ACC112 (cell line): ENCODE data around the gene KRT10.
"Not testable (repeated sequence)": the region's sequence is repeated elsewhere in the genome, so short reads cannot be mapped to it uniquely, and the experiment has no call there.

ENCODE experiments used
- H2AFZ ChIP-seq: fragments of 200-600 bp; sonication (generic); one replicate; pipeline ENCODE4 v1.6.0; 2017; ENCODE audit warnings: antibody characterized with exemption, low read length; ENCODE audit not compliant: unreplicated experiment
- H3K27ac ChIP-seq: fragments of 200-600 bp; sonication (generic); 2 replicates; pipeline ENCODE4 v1.5.1; 2014; ENCODE audit warnings: low read depth, mild to moderate bottlenecking, antibody characterized with exemption, low read length, moderate library complexity
- H3K27me3 ChIP-seq: fragments of 200-600 bp; sonication (generic); 2 replicates; pipeline ENCODE4 v1.6.1; 2014; ENCODE audit warnings: mild to moderate bottlenecking, antibody characterized with exemption, low read length, moderate library complexity, mixed read lengths; ENCODE audit not compliant: insufficient read depth
- H3K36me3 ChIP-seq: fragments of 200-600 bp; sonication (generic); 2 replicates; pipeline ENCODE4 v1.6.1; 2016; ENCODE audit warnings: mild to moderate bottlenecking, antibody characterized with exemption, low read length, moderate library complexity, mixed read lengths; ENCODE audit not compliant: insufficient read depth
- H3K4me1 ChIP-seq: fragments of 200-600 bp; sonication (generic); one replicate; pipeline ENCODE4 v1.6.1; 2016; ENCODE audit warnings: low read length, mixed read lengths; ENCODE audit not compliant: insufficient read depth, unreplicated experiment, control insufficient read depth
- H3K4me3 ChIP-seq: fragments of 200-600 bp; sonication (generic); 2 replicates; pipeline ENCODE4 v1.5.1; 2014; ENCODE audit warnings: mild to moderate bottlenecking, low read depth, low read length
- H3K79me2 ChIP-seq: fragments of 200-600 bp; sonication (generic); one replicate; pipeline ENCODE4 v1.6.0; 2016; ENCODE audit warnings: low read length; ENCODE audit not compliant: control insufficient read depth, unreplicated experiment, insufficient read depth

KRT10 gene

GRCh38 chr17:40822132-40822812, at the start of gene KRT10:
Gene KRT10, minus strand, starts transcription at chr17:40822614. Its CDS starts 29 bp downstream, at chr17:40822585.
- Histone ChIP-seq H3K27me3 (no peaks in the 10 kb centered on the region), H3K79me2 (peaks cover 33% of the 10 kb centered on the region), H3K36me3 (peaks cover 7% of the 10 kb centered on the region), H3K4me3 (no peak within 1 kb of the TSS), H3K4me1 (peaks cover 11% of the 10 kb centered on the region), H2AFZ (no peak within 1 kb of the TSS), H3K27ac (no peak within 1 kb of the TSS)

DNA sequence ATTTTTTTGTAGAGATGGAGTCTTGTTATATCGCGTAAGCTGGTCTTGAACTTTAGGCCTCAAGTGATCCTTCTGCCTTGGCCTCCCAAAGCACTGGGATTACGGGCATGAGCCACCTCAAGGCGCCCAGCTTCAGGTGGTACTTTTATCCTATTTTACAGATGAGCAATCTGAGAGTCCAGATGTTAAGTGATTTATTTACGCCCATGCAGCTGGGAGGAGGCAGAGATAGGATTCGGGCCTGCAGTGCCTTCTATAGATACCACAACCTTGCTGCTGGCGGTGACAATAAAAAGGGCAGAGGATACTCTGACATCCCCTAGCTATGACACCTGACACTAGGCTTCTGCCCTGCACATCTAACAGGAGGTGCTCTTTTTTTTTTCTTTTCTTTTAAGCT, 48.9 kb upstream of the KRT10 start:
- H3K36me3 ChIP-seq: no peaks in the 10 kb centered on the region
- no peaks in the 10 kb centered on the region for H3K4me1 ChIP-seq
- H2AFZ ChIP-seq: no peak overlapping the region

DNA sequence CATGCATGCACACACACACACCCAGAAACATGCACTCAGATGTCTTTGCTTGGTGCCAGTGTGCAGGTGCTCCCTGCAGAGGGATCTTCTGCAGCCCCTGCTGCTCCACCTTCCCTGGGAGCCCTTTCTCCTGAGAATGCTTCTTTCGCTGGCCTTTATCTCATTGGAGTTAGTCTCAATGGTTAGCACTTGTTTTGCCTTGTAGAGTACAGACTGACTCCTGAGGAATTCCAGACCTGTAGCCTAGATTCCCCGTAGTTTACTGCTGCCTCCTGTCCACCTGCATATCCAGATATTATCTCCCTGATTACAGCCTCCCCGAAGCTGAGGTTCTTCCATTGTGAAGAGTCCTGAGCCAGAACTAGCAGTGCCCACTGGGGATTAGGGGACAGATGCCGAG, 47.7 kb upstream of the KRT10 start:
- Histone ChIP-seq H3K27ac (no peak overlapping the region), H3K4me1 (peaks cover under 1% of the 10 kb centered on the region), H3K79me2 (no peaks in the 10 kb centered on the region), H3K27me3 (no peaks in the 10 kb centered on the region), H3K36me3 (no peaks in the 10 kb centered on the region), H3K4me3 (no peak overlapping the region), H2AFZ (no peak overlapping the region)

More for the DNA sequence above, 48.9 kb upstream of the KRT10 start:
- no peak overlapping the region for H3K27ac ChIP-seq
- H3K4me3 ChIP-seq: no peak overlapping the region
- H3K27me3 ChIP-seq: no peaks in the 10 kb centered on the region
- no peaks in the 10 kb centered on the region for H3K79me2 ChIP-seq

DNA sequence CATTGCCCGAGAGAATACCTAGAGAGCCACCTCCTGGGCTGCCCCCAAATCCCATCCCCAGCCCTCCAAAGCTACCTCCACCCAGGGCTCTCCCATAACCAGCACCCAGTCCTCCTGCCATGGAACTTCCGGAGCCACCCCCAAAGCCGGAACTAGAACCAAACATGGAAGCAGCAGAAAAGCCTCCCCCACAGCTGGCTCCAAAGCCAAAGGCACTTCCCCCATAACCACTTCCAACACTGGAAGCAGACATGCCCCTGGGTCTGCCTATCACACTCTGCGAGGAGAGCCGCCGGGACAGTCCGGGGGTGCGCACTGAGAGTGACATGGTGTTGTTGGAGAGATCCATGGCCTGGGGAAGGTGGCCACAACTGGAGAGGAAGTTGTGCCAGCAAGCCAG, 44.4 kb upstream of the KRT10 start, which contains the start of gene KRT12:
TSS of gene KRT12 (minus strand) at position 386 of the 400 bp plus-strand sequence. CDS start at position 349, 37 bp downstream.
- Histone ChIP-seq H3K36me3 (no peaks in the 10 kb centered on the region), H3K4me3 (no peak within 1 kb of the TSS), H2AFZ (no peak within 1 kb of the TSS), H3K27me3 (no peaks in the 10 kb centered on the region), H3K4me1 (peaks cover 8% of the 10 kb centered on the region), H3K79me2 (no peaks in the 10 kb centered on the region), H3K27ac (no peak within 1 kb of the TSS)

DNA sequence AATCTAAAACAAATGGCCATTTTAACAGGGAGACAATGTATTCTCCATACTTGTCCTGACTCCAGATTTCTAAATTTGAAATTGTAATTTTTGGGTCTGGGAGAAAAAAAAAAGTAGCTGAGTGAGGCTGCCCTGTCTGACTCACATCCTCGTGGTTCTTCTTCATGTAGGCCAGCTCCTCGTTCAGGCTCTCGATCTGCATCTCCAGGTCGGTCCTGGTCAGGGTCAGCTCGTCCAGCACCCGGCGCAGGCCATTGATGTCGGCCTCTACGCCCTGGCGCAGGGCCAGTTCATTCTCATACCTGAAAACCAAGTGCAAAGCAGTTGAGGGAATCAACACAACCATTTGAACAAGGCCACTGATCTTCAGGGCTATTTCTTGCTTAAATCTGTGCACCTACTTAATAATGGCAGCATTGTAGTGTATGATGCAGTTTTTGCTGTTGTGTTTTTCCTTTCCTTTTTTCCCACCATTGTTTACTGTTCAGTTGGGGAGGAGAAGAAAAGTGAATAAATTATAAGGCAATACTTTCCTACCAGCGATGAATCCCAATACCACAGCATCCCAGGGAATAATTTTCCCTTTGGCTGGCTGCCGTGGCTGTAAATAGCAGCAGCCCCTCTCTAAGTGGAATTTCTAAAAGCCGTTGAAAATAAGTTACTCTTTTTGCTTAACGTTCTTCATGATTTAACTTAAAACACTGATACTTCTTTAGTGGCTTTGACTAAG, 42.4 kb upstream of the KRT10 start:
- H2AFZ ChIP-seq: peak overlapping the region; percentile 84
- H3K27me3 ChIP-seq: no peaks in the 10 kb centered on the region
- H3K36me3 ChIP-seq: no peaks in the 10 kb centered on the region

DNA sequence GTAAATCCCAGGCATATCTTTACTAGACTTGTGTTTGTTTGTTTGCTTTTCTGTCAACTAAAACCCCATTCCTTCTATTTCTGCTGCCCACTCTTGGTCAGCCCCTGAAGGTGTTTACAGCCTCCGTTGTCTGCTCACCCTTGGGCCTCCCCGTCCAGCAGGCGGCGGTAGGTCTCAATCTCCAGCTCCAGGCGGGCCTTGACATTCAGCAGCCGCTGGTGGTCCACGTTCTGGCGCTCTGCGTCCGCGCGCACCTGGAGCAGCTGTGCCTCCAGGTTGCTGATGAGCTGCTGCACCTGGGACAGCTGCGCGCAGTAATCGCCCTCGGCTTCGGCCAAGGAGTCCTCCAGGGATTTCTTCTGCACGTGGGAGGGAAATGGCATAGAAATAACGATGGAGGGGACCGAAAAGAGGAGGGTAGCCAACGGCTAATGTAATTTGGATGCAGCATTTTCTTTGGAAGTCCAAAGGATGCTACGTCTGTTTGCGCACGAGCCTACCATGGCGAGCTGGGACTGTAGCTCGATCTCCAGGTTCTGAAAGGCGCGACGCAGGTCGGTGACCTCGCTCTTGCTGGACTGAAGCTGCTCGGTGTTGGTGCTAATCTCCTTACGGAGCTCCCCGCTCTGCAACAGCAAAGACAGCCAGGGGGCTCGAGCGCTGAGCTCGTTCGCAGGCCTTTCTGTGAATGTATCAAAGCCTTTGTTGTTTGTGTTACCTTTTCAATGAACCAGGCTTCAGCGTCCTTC, 40.7 kb upstream of the KRT10 start:
- no peaks in the 10 kb centered on the region for H3K27me3 ChIP-seq
- H2AFZ ChIP-seq: no peak overlapping the region
- H3K79me2 ChIP-seq: no peaks in the 10 kb centered on the region

More for the DNA sequence above, 42.4 kb upstream of the KRT10 start:
- no peak overlapping the region for H3K27ac ChIP-seq
- H3K79me2 ChIP-seq: no peaks in the 10 kb centered on the region
- no peak overlapping the region for H3K4me3 ChIP-seq
- H3K4me1 ChIP-seq: peaks cover 8% of the 10 kb centered on the region

GRCh38 chr17:40859536-40859935, 37.1 kb upstream of the KRT10 start:
- no peak overlapping the region for H3K27ac ChIP-seq
- H3K4me3 ChIP-seq: no peak overlapping the region
- H3K79me2 ChIP-seq: no peaks in the 10 kb centered on the region
- H3K27me3 ChIP-seq: no peaks in the 10 kb centered on the region
- no peaks in the 10 kb centered on the region for H3K36me3 ChIP-seq
- H2AFZ ChIP-seq: no peak overlapping the region
- peaks cover 12% of the 10 kb centered on the region for H3K4me1 ChIP-seq

More for the DNA sequence above, 40.7 kb upstream of the KRT10 start:
- Histone ChIP-seq H3K27ac (no peak overlapping the region), H3K4me1 (peaks cover 8% of the 10 kb centered on the region), H3K36me3 (no peaks in the 10 kb centered on the region), H3K4me3 (no peak overlapping the region)

GRCh38 chr17:40858667-40859066, 36.3 kb upstream of the KRT10 start:
- H3K27me3 ChIP-seq, H3K36me3 ChIP-seq, H3K27ac ChIP-seq, H2AFZ ChIP-seq, H3K4me3 ChIP-seq, H3K79me2 ChIP-seq: not testable (repeated sequence)
- H3K4me1 ChIP-seq: peaks cover 18% of the 10 kb centered on the region

- H3K27ac ChIP-seq: no peak overlapping the region
- no peaks in the 10 kb centered on the region for H3K27me3 ChIP-seq
Measured at GRCh38 chr17:40857535-40857934, 35.1 kb upstream of the KRT10 start.

DNA sequence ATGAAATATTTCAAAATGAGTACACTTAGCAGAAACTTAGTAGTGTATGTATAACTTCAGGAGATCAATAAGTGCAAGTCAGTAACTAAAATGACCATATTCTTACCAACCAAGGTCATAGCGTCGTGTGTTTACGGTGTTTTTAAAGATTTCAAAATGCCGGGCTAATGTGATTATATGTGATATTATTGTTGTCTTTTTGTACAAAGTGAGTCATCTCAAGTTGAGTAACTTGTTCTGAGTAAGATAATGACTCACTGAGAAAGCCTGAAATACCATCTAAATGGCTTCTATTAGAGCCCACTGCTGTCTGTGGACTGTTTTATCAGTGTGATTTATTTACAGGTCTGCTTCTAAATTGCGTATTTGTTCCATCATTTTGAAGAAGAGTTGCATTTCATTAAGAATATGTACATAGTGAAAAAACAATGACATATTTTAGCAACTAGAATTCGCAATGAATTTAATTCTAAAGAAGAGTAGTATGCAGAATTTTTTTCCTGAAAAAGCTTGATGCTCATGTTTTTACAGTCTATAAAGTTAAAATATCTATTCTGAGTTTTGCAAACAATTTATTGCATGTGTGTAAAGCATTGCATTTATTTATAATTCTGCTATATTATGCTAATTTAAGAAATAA, 31.9 kb upstream of the KRT10 start:
- Histone ChIP-seq H3K27ac (peak overlapping the region; percentile 66), H3K79me2 (no peaks in the 10 kb centered on the region), H3K27me3 (no peaks in the 10 kb centered on the region), H3K4me3 (0 out of 2 replicates have a peak overlapping the region, but pooled peaks have one; percentile 28), H3K36me3 (no peaks in the 10 kb centered on the region), H2AFZ (peak overlapping the region; percentile 11), H3K4me1 (peaks cover 44% of the 10 kb centered on the region)

More at GRCh38 chr17:40857535-40857934, 35.1 kb upstream of the KRT10 start:
- Histone ChIP-seq H3K36me3 (no peaks in the 10 kb centered on the region), H2AFZ (no peak overlapping the region), H3K4me1 (peaks cover 26% of the 10 kb centered on the region), H3K4me3 (no peak overlapping the region), H3K79me2 (no peaks in the 10 kb centered on the region)
